GM06990 (cell line): Measurements from ENCODE around the gene CRYBA2.

Source experiments
- DNase-seq: peaks from one replicate; pipeline ENCODE4 v3.0.0-alpha.2; 2011; ENCODE audit not compliant: insufficient read length; ENCODE audit errors: extremely low read depth
- H3K27me3 ChIP-seq: replicated peaks from 2 replicates; pipeline ENCODE4 v1.6.0; 2011; ENCODE audit warnings: low read length; ENCODE audit not compliant: control insufficient read depth, insufficient read depth
- H3K36me3 ChIP-seq: 2 replicates; pipeline ENCODE4 v1.5.1; 2011; ENCODE audit warnings: low read length; ENCODE audit not compliant: control insufficient read depth, insufficient read depth
- H3K4me3 ChIP-seq: replicated peaks from 2 replicates; pipeline ENCODE4 v1.5.1; 2011; ENCODE audit warnings: low read depth, mild to moderate bottlenecking, control low read depth, low read length
- CTCF ChIP-seq: IDR thresholded peaks from 2 replicates; pipeline ENCODE4 v1.5.1; 2011; ENCODE audit warnings: low read length, control low read depth, mild to moderate bottlenecking, inconsistent platforms; ENCODE audit not compliant: insufficient read depth, poor library complexity, severe bottlenecking

CRYBA2 gene

GRCh38 chr2:218958276-218958675 lies 34.9 kb downstream of the CRYBA2 start:
- Histone ChIP-seq H3K36me3 (no peaks in the 10 kb centered on the region), H3K27me3 (peaks cover 1% of the 10 kb centered on the region), H3K4me3 (no peak overlapping the region)
- DNase-seq, result no peak
- TF ChIP-seq CTCF, result no peak

GRCh38 chr2:218957671-218958070 lies 35.6 kb downstream of the CRYBA2 start:
- no peak for DNase-seq
- TF ChIP-seq CTCF, result no peak
- Histone ChIP-seq H3K4me3 (no peak overlapping the region), H3K36me3 (no peaks in the 10 kb centered on the region), H3K27me3 (peaks cover 1% of the 10 kb centered on the region)

- Histone ChIP-seq H3K27me3 (peaks cover 1% of the 10 kb centered on the region), H3K36me3 (no peaks in the 10 kb centered on the region), H3K4me3 (no peak overlapping the region)
- DNase-seq, result no peak
- no peak for TF ChIP-seq CTCF
Observed at GRCh38 chr2:218956039-218956438, 37.2 kb downstream of the CRYBA2 start.

- TF ChIP-seq CTCF, result no peak
- DNase-seq, result no peak
- no peaks in the 10 kb centered on the region; the same call in none of the 2 replicates for H3K27me3 ChIP-seq
- H3K36me3 ChIP-seq, result no peaks in the 10 kb centered on the region
- H3K4me3 ChIP-seq, result no peak overlapping the region
Observed at GRCh38 chr2:218954541-218955300, 38.5 kb downstream of the CRYBA2 start.

GRCh38 chr2:218953366-218953954 lies 39.8 kb downstream of the CRYBA2 start:
- Histone ChIP-seq H3K4me3 (no peak overlapping the region), H3K27me3 (no peaks in the 10 kb centered on the region; the same call in none of the 2 replicates), H3K36me3 (no peaks in the 10 kb centered on the region)
- TF ChIP-seq CTCF, result peak; percentile 30
- no peak for DNase-seq
